ENCODE measurements around the gene TBC1D2B.

DNA sequence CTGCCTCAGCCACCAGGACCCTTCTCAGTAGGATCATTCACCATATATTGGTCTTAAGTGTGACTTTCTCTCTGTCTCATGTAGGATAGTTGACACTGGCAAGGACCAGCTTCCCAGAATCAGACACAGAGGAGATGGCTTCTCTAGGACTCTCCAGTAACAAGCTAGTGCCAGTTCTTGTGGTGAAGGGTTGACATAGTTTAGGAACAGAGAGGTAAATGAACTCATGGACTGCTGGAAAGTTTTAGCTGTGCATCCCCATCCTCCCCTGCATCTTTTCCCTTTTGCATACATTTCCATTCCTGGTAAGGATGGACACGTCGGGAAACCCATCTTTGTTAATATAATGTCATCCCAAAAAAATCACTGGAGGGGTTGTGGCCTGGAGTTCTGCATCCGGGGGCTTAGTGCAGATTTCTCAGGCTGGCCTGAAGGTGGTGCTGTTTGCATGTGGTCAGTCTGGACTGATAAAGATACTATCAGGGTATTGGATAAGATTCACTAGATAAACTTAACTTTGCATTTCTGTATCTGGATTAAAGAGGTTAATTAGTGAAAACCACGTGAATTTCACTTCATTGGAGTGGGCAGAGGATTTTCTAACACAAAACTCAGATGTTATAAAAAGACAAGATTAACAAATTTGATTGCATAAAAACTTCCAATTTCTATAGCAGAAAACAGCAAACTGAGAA, 110.8 kb downstream of the TBC1D2B start:
- TF ChIP-seq, protein P1, sequence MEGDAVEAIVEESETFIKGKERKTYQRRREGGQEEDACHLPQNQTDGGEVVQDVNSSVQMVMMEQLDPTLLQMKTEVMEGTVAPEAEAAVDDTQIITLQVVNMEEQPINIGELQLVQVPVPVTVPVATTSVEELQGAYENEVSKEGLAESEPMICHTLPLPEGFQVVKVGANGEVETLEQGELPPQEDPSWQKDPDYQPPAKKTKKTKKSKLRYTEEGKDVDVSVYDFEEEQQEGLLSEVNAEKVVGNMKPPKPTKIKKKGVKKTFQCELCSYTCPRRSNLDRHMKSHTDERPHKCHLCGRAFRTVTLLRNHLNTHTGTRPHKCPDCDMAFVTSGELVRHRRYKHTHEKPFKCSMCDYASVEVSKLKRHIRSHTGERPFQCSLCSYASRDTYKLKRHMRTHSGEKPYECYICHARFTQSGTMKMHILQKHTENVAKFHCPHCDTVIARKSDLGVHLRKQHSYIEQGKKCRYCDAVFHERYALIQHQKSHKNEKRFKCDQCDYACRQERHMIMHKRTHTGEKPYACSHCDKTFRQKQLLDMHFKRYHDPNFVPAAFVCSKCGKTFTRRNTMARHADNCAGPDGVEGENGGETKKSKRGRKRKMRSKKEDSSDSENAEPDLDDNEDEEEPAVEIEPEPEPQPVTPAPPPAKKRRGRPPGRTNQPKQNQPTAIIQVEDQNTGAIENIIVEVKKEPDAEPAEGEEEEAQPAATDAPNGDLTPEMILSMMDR (conservative IDR thresholded peaks at IDR 0.05), result peak; percentile 95
- TF ChIP-seq ZFX (IDR thresholded peaks at IDR 0.05), result no peak
